SK-N-SH treated with all-trans-retinoic acid at 6 μM for 48 hours (cell line): Measurements from ENCODE around the gene RPP25L.

ENCODE experiments used
- ATAC-seq: fragments of 200-7000 bp; cut with Tn5 transposase; 3 replicates; pipeline ENCODE4 v1.9.1; 2020; ENCODE audit warnings: mild to moderate bottlenecking, moderate library complexity
- ARNTL ChIP-seq: fragments of 450-650 bp; formaldehyde crosslinking; IDR thresholded peaks from 2 replicates; pipeline ENCODE4 v1.5.0; 2020; ENCODE audit warnings: low read depth, mild to moderate bottlenecking, moderate library complexity, borderline replicate concordance
- BACH2 ChIP-seq: fragments of 250-450 bp; sonication (Bioruptor Pico); IDR thresholded peaks from 2 replicates; pipeline ENCODE4 v1.9.0; 2021; ENCODE audit warnings: mild to moderate bottlenecking, borderline replicate concordance
- CREB5 ChIP-seq: fragments of 250-450 bp; sonication (Bioruptor Pico); IDR thresholded peaks from 2 replicates; pipeline ENCODE4 v1.5.1; 2020; ENCODE audit warnings: low read depth, mild to moderate bottlenecking, moderate library complexity
- CSDC2 ChIP-seq: fragments of 250-450 bp; sonication (Bioruptor Pico); IDR thresholded peaks from 2 replicates; pipeline ENCODE4 v1.5.0; 2020; ENCODE audit warnings: mild to moderate bottlenecking, moderate library complexity
- ESRRG ChIP-seq: fragments of 250-450 bp; sonication (Bioruptor Pico); IDR thresholded peaks from 2 replicates; pipeline ENCODE4 v1.6.1; 2021; ENCODE audit warnings: mild to moderate bottlenecking
- GLIS3 ChIP-seq: fragments of 250-450 bp; sonication (Bioruptor Pico); IDR thresholded peaks from 2 replicates; pipeline ENCODE4 v1.5.0; 2020; ENCODE audit warnings: mild to moderate bottlenecking, moderate library complexity
- ISL1 ChIP-seq: fragments of 250-450 bp; sonication (Bioruptor Pico); IDR thresholded peaks from 2 replicates; pipeline ENCODE4 v2.1.2; 2022; ENCODE audit warnings: mild to moderate bottlenecking, moderate library complexity
- OSR1 ChIP-seq: fragments of 250-450 bp; sonication (Bioruptor Pico); IDR thresholded peaks from 2 replicates; pipeline ENCODE4 v1.8.0; 2022; ENCODE audit warnings: moderate library complexity, mild to moderate bottlenecking, inconsistent platforms
- PATZ1 ChIP-seq: fragments of 250-450 bp; sonication (Bioruptor Pico); IDR thresholded peaks from 2 replicates; pipeline ENCODE4 v1.8.0; 2020; ENCODE audit warnings: mild to moderate bottlenecking, moderate library complexity, borderline replicate concordance
- POU6F1 ChIP-seq: fragments of 250-450 bp; sonication (Bioruptor Pico); IDR thresholded peaks from 2 replicates; pipeline ENCODE4 v1.8.0; 2021; ENCODE audit warnings: low read depth, mild to moderate bottlenecking, moderate library complexity, borderline replicate concordance
- PPARA ChIP-seq: fragments of 250-450 bp; sonication (Bioruptor Pico); IDR thresholded peaks from 2 replicates; pipeline ENCODE4 v1.5.0; 2020; ENCODE audit warnings: mild to moderate bottlenecking, borderline replicate concordance
- RARB ChIP-seq: fragments of 250-450 bp; sonication (Bioruptor Pico); IDR thresholded peaks from 2 replicates; pipeline ENCODE4 v1.8.0; 2021; ENCODE audit warnings: mild to moderate bottlenecking, moderate library complexity
- TCF4 ChIP-seq: fragments of 250-450 bp; sonication (Bioruptor Pico); IDR thresholded peaks from 2 replicates; pipeline ENCODE4 v1.8.0; 2021; ENCODE audit warnings: mild to moderate bottlenecking, moderate library complexity, borderline replicate concordance
- TOX ChIP-seq: fragments of 250-450 bp; sonication (Bioruptor Pico); IDR thresholded peaks from 2 replicates; pipeline ENCODE4 v1.8.0; 2021; ENCODE audit warnings: mild to moderate bottlenecking, moderate library complexity, borderline replicate concordance
- TSHZ2 ChIP-seq: fragments of 250-450 bp; sonication (Bioruptor Pico); IDR thresholded peaks from 2 replicates; pipeline ENCODE4 v1.5.0; 2020; ENCODE audit warnings: mild to moderate bottlenecking, moderate library complexity
- ZC3H10 ChIP-seq: fragments of 250-450 bp; sonication (Bioruptor Pico); IDR thresholded peaks from 2 replicates; pipeline ENCODE4 v1.5.1; 2021; ENCODE audit warnings: mild to moderate bottlenecking, moderate library complexity
- ZFP3 ChIP-seq: fragments of 250-450 bp; sonication (Bioruptor Pico); IDR thresholded peaks from 2 replicates; pipeline ENCODE4 v1.5.0; 2020; ENCODE audit warnings: mild to moderate bottlenecking, moderate library complexity
- ZNF565 ChIP-seq: fragments of 450-650 bp; formaldehyde crosslinking; conservative IDR thresholded peaks from 2 replicates; pipeline ENCODE4 v1.5.0; 2020; ENCODE audit warnings: low read depth, mild to moderate bottlenecking, moderate library complexity
- ZNF70 ChIP-seq: fragments of 450-650 bp; formaldehyde crosslinking; IDR thresholded peaks from 2 replicates; pipeline ENCODE4 v1.5.0; 2020; ENCODE audit warnings: mild to moderate bottlenecking, moderate library complexity
- ZNF8 ChIP-seq: fragments of 450-650 bp; formaldehyde crosslinking; IDR thresholded peaks from 2 replicates; pipeline ENCODE4 v1.5.0; 2020; ENCODE audit warnings: mild to moderate bottlenecking, moderate library complexity

RPP25L gene

GRCh38 chr9:34565856-34566255, 46.0 kb downstream of the RPP25L start:
- no peak for ATAC-seq
- TF ChIP-seq CREB5 (CRISPR knock-in tag) (no peak), GLIS3 (CRISPR knock-in tag) (no peak), BACH2 (CRISPR knock-in tag) (no peak), POU6F1 (no peak), TOX (CRISPR knock-in tag) (no peak), PATZ1 (no peak), ESRRG (CRISPR knock-in tag) (no peak), OSR1 (CRISPR knock-in tag) (no peak)
- TF ChIP-seq, all 23 proteins: peak for 0

GRCh38 chr9:34564617-34565016, 47.3 kb downstream of the RPP25L start:
- ATAC-seq = no peak
- TF ChIP-seq ISL1 (CRISPR knock-in tag) (no peak), ZC3H10 (CRISPR knock-in tag) (no peak), ZFP3 (CRISPR knock-in tag) (no peak), CREB5 (CRISPR knock-in tag) (no peak), BACH2 (CRISPR knock-in tag) (no peak), TSHZ2 (CRISPR knock-in tag) (no peak), ZNF70 (CRISPR knock-in tag) (no peak), ZNF8 (CRISPR knock-in tag) (no peak), POU6F1 (no peak), ZNF565 (no peak), RARB (CRISPR knock-in tag) (no peak), CSDC2 (CRISPR knock-in tag) (no peak), ARNTL (CRISPR knock-in tag) (no peak), TCF4 (CRISPR knock-in tag) (no peak), PPARA (CRISPR knock-in tag) (no peak), PATZ1 (no peak)
